Gastrocnemius medialis (tissue), 4 donors: Measurements from ENCODE around the gene PRPF40A.

Source experiments
- POLR2A ChIP-seq, 2 donors: fragments of 450-650 bp; IDR thresholded peaks; one replicate each; pipeline ENCODE4 v1.6.1; 2017; ENCODE audit warnings: antibody characterized with exemption in 2 of 2, mild to moderate bottlenecking in 2 of 2, moderate library complexity in 2 of 2
- TF ChIP-seq, protein P1 (sequence below), 5 experiments: fragments of 450-650 bp in 3 of 5; fragments of 200-600 bp in 2 of 5; sonication (generic) in 2 of 5; IDR thresholded peaks in 4 of 5; conservative IDR thresholded peaks in 1 of 5; 1 replicate in 4 of 5; 2 replicates in 1 of 5; pipeline ENCODE4 v1.5.1; 2016 to 2019; ENCODE audit warnings: antibody characterized with exemption in 5 of 5, mild to moderate bottlenecking in 3 of 5, moderate library complexity in 3 of 5

DNA sequence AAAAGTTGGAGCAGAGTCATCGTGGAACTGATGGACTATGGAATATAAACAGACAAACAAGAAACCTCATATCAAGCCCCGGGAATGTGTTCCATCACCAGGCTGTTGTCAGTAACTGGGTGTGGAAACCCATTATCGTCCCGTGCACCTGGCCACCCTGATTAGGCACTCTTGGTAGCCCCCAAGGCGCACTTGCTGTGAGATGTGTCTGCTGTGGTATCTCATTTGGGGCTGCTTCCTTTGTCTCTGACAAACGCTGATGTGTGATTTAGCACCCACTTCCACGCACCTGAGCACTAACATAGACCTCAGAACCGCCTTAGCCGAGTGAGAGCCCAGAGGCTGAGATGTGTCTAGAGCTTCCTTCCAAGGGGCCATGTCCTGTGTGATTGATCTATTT, 96.3 kb downstream of the PRPF40A start:
- no peak for TF ChIP-seq POLR2A (IDR thresholded peaks at IDR 0.05)
- TF ChIP-seq, protein P1, sequence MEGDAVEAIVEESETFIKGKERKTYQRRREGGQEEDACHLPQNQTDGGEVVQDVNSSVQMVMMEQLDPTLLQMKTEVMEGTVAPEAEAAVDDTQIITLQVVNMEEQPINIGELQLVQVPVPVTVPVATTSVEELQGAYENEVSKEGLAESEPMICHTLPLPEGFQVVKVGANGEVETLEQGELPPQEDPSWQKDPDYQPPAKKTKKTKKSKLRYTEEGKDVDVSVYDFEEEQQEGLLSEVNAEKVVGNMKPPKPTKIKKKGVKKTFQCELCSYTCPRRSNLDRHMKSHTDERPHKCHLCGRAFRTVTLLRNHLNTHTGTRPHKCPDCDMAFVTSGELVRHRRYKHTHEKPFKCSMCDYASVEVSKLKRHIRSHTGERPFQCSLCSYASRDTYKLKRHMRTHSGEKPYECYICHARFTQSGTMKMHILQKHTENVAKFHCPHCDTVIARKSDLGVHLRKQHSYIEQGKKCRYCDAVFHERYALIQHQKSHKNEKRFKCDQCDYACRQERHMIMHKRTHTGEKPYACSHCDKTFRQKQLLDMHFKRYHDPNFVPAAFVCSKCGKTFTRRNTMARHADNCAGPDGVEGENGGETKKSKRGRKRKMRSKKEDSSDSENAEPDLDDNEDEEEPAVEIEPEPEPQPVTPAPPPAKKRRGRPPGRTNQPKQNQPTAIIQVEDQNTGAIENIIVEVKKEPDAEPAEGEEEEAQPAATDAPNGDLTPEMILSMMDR (IDR thresholded peaks at IDR 0.05 in 4 of 5, conservative IDR thresholded peaks at IDR 0.05 in 1 of 5): no peak
